DOHH2 (cell line): ENCODE data around the gene CPXM1.

Experiments
- EZH2phosphoT487 ChIP-seq: fragments of 200-600 bp; sonication (generic); IDR thresholded peaks from 2 replicates; pipeline ENCODE4 v1.6.1; 2017; ENCODE audit warnings: borderline replicate concordance, mild to moderate bottlenecking, antibody characterized with exemption, low read length, moderate library complexity, mixed read lengths
- TF ChIP-seq, protein P1 (sequence below): fragments of 200-600 bp; sonication (generic); IDR thresholded peaks from one replicate; pipeline ENCODE4 v1.5.1; 2014; ENCODE audit warnings: antibody characterized with exemption, mild to moderate bottlenecking, low read depth, low read length; ENCODE audit not compliant: poor library complexity, severe bottlenecking

DNA sequence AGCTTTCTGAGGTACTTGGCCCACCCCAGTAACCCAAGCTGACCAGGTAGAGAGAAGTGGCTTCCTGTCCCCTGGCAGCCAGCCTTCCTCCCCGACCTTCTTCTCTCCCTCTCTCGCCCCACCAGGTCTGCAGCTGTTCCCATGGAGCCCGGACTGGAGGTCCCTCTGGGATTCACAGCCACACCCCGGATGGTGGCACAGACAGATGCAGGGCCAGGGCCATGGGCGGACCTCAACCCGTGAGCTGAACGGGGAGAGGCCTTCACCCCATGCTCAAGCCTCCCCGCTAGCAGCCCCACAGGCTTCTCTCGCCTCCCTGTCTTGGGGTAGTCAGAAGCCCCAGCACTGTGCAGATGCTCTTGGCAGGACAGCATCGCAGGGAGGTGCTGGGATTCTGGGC lies 41.3 kb downstream of the CPXM1 start:
- TF ChIP-seq, protein P1, sequence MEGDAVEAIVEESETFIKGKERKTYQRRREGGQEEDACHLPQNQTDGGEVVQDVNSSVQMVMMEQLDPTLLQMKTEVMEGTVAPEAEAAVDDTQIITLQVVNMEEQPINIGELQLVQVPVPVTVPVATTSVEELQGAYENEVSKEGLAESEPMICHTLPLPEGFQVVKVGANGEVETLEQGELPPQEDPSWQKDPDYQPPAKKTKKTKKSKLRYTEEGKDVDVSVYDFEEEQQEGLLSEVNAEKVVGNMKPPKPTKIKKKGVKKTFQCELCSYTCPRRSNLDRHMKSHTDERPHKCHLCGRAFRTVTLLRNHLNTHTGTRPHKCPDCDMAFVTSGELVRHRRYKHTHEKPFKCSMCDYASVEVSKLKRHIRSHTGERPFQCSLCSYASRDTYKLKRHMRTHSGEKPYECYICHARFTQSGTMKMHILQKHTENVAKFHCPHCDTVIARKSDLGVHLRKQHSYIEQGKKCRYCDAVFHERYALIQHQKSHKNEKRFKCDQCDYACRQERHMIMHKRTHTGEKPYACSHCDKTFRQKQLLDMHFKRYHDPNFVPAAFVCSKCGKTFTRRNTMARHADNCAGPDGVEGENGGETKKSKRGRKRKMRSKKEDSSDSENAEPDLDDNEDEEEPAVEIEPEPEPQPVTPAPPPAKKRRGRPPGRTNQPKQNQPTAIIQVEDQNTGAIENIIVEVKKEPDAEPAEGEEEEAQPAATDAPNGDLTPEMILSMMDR, result no peak
- no peak for TF ChIP-seq EZH2phosphoT487
